ENCODE data around the gene RASA2.

GRCh38 chr3:141493184-141493583 is 6.4 kb downstream of the RASA2 start:
- no peak for TF ChIP-seq POLR2AphosphoS5 (IDR thresholded peaks at IDR 0.05)
- TF ChIP-seq CTCF (IDR thresholded peaks at IDR 0.05) = no peak
